GM21529 (cell line): Measurements from ENCODE around the gene RELL2.

Experiments used
- ATAC-seq: cut with Tn5 transposase; IDR thresholded peaks from one replicate; pipeline ENCODE4 v1.9.1; 2021; ENCODE audit not compliant: unreplicated experiment

RELL2 gene

DNA sequence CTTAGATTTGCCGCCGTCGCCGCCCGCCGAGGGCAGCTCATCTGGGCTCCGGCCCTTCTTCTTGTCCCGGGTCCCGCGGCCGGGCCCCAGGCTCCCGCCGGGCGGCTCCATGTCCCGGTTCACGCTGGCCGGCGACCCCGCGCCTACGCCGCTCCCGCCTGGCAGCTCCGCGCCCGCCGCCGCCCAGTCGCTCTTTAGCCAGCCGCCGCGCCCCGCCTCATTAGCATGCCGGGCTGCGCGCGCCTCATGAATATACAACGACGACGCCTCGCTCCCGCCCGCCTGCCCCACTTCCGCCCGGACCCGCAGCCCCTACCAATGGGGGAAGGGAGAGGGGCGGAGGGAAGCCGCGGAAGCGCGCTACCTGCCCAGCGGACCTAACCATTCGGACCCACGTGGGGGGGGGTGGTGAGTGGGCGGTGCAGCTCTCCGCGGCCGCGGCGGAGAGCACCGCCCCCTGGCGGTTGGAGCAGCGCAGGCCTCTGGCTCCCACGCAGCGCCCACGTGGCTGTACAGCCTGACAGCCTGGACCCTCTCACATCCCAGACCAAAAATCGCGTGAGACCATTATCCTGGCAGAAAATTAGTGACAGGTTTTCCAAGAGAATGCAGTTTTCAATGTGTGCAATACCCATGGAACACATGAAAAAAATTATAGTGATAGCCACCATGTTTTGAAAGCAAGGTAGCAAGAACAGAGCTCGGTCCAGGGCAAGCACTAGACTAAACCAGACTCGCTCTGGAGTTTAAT lies 17.8 kb upstream of the RELL2 start, which contains the start of gene DIAPH1:
TSS of gene DIAPH1 (minus strand) at position 197 of the 751 bp plus-strand sequence. CDS start at position 111, 86 bp downstream.
- ATAC-seq = peak; percentile 78

- ATAC-seq = peak; percentile 60
These were observed 13.6 kb upstream of the RELL2 start for GRCh38 chr5:141623186-141623585.

GRCh38 chr5:141623611-141624010 lies 13.2 kb upstream of the RELL2 start:
- no peak for ATAC-seq

DNA sequence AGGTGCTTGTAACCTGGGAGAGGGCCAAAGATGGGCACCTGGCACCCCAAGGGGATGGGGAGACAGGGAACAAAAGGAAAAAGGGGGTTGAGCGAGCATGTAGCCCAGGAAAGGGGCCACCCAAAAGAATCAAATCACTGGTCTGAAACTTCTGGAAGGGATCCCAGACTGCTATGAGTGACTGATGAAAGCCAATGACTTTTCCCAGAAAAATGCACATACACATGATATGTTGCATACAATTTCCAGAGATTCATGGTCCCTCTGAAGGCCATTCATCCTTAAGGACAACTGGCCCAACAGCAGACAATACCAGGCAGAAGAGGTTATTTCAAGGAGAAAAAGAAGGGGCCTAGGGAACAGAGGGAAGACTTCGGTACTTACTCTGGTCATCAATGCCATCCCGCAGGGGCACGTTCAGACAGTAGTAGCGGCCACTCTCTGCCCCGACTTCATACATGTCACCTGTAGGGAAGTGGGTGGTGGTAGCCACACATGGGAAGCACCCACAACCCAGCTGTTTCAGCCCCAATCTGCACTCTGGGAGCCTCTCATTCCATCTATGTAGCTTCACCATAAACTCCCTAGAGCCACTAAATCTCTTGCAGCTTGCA lies 8.5 kb upstream of the RELL2 start:
- ATAC-seq = no peak

DNA sequence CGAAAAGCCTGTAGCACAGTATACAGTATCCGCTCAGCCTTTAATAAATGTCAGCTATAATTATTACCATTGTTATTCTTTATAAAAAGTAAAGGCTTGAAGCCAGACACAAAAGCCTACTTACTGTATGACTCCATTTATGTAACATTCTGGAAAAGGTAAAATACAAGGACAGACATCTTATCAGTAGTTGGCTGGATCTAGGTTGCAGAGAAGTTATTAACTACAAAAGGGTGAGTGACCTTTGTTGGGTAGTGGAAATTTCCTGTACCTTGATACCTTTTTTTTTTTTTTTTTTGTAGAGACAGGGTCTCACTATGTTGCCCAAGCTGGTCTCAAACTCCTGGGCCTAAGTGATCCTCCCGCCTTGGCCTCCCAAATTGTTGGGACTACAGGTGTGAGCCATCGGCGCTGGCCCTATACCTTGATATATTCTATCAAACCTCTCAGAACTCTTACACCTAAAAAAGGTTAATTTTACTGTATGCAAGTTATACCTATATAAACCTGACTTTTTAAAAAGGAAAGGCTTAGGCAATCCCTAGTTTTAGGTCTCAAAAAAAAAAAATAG lies 6.1 kb upstream of the RELL2 start:
- ATAC-seq = no peak

DNA sequence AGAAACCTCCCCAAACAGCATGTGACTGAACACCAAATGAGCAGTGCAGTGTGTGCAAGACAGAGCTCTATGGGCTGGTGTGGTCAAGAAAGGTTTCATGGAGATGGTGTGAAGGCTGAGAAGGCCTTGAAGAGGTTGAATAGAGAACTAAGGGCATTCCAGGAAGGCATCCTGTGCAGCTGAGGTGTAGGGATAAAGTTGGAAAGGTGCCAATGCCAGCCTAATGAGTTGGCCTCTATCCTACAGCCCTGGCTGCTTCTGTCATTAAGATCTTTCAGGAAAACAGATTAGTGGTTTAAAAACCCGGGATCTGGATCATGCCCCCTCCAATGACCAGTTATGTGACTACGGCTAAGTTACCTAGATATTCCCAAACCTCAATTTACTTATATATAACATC lies 4.1 kb upstream of the RELL2 start:
- ATAC-seq = no peak

- ATAC-seq = peak; percentile 66
These were observed 2.8 kb upstream of the RELL2 start for GRCh38 chr5:141633871-141634561.

DNA sequence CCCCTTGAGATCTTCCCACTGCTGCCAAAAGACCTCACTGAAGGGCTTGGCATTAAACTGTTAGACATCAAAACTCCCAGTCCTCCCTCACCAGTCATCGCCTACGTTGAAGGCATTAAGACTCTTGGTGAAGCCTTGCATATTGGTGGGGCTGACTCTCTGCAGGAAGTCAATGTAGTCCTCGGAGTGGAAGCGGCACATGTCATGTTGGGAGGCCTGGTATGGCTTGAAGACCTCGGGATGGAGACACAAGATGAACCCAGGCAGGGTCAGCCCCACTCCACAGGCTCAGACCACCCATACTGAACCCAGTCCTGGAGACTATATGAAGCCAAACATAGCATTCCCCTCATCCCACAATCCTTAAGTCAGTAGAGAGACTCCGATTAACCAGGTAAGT lies 2.1 kb upstream of the RELL2 start:
- no peak for ATAC-seq

GRCh38 chr5:141635646-141636045 lies 1.2 kb upstream of the RELL2 start:
- no peak for ATAC-seq

DNA sequence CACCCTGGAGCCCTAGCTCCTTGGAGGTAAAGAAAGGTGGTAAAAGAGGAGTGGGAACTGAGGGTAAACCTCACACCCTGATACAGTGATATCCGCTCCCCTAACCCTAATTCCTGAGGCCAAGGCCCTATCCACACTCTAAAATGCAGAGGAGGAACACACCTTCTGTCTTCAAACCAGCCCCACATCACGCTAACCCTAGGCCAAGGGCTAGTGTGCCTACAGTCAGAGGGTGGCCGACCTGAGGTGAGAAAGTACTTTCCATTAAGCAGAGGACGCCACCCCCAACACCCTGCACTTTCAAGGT lies 738 bp upstream of the RELL2 start:
- ATAC-seq = no peak

DNA sequence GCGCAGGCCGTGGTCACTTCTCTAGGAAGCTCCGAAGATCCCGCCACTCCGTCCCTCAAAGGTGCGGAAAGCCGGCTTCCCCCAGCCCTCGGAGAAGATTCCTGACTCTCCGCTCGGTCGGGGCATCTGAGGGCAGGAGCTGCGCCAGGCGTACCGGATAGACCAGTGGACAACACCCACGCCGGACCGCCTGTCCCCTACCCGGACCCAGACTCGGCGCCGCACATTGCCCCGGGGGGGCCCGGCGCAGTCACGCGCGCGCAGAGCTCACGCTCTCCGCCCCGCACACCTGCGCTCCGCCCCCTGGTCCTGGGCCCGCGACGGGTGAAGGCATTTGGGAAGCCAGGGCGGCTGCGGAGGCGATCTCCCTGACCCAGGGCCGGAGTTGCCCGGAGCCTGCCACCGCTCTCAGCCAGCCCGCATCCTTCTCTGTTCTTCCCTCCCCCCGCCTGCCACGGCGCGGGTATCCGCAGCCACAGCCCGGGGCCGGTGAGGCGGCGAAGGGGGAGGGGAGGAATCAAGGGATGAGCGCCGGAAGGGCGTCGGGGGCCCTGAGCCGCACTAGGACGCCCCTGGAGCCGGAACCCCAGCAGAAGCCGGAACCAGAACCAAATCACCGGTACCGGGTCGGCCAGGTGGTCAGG lies 448 bp downstream of the RELL2 start:
- peak; percentile 20 for ATAC-seq

DNA sequence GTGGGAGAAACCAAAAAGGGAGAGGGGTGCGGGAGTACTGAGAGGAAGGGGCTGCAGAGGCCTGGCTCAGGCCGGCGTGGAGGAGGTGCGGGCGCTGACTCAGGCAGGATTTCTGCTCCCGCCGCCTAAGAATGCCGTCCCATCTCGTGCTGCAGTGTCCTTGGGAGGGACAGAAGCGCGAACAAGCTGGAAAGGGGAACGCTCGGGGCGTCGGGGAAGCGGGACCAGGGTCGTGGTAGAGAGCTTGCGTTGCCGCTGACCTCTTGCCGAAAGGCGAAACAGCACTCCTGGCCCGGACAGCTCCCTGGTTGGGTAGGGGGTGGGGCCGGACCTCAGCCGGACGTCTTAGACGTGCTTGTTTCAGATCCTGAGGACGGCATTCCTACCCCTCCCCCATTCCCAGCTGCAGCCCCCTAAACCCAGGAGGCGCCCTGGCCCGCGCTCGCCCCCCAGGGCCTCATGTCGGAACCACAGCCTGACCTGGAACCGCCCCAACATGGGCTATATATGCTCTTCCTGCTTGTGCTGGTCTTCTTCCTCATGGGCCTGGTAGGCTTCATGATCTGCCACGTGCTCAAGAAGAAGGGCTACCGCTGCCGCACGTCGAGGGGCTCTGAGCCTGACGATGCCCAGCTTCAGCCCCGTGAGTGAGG lies 1.1 kb downstream of the RELL2 start:
- peak; percentile 34 for ATAC-seq

DNA sequence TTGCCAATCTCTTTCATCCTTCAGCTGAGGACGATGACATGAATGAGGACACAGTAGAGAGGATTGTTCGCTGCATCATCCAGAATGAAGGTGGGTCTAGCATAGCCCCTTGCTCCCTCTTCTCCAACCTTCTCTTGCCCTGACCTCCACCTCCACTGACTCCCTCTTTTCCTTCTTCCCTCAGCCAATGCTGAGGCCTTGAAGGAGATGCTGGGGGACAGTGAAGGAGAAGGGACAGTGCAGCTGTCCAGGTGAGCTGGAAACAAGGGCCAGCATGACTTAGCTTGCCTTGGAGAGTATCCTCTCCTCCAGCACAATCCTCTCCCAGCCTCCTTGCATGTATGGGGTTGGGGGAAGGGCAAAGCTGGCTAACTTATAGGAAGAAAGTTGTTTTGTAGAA lies 2.0 kb downstream of the RELL2 start:
- ATAC-seq = no peak

DNA sequence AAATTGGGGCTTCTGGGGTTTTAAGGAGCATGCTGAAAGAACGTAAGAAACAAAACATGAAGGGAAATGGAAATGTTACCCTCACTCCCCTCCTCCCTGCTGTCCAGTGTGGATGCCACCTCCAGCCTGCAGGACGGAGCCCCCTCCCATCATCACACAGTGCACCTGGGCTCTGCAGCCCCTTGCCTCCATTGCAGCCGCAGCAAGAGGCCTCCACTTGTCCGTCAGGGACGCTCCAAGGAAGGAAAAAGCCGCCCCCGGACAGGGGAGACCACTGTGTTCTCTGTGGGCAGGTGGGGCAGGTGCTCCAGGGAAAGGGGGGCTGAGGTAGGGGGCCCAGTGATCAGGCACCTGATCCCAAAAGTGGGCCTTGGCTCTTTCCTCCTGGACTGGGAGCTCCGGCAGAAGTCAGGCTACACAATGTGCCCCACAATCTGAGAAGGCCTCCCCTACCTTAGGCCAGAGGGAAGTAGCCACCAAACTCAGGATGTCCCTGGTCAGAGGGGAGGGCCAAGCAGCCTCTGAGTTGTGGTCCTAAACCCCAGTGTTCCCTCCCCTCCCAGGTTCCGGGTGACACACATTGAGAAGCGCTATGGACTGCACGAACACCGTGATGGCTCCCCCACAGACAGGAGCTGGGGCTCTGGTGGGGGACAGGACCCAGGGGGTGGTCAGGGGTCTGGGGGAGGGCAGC lies 2.7 kb downstream of the RELL2 start:
- no peak for ATAC-seq

GRCh38 chr5:141640051-141640415 lies 3.2 kb downstream of the RELL2 start:
- ATAC-seq = no peak

DNA sequence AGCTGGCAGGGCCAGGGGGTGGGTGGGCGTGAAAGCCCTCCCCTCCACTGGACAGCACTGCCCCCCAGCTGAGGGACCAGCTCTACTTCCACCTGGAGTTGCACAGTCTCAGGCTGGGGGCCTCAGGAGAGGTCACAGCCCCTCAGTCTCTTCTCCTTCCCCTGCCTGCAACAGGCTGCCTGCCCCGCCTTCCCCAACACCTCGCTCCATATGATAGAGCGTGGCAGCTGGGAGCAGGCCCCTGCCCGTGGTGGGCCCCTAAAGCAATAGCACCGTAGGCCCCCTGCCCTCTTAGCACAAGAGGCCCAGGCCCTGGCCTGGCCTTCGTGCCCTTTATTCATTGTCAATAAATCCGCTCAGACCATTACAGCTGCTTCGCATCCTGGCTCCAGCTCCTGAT lies 3.9 kb downstream of the RELL2 start:
- no peak for ATAC-seq

DNA sequence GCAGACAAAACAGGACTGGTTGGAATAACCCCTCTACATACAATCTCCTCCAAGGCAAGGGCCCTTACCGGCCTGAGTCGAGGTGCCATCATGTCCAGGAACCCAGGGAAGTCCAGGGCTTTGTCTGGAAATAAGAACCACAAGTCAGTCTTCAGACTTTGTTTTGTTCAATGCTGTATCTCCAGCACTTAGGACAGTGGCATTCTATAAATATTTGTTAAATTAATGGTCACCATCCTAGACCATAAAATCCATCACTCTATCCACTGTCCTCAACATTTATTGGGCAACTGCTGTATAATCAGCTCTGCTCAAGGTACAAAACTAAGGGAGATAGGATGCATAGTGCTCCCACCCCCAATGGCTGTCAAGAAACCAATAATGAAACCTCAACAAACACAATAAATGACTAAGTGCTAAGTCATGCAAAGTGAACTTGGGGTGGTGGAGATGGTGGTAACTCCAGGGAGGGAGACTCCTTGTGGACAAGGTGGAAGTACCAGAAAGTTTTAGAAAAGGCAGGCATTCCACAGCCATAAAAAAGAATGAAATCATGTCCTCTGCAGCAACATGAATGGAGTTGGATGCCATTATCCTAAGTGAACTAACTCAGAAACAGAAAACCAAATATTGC lies 5.0 kb downstream of the RELL2 start:
- peak; percentile 53 for ATAC-seq

GRCh38 chr5:141646026-141646425 lies 9.2 kb downstream of the RELL2 start:
- ATAC-seq = no peak

- no peak for ATAC-seq
These were observed 10.4 kb downstream of the RELL2 start for GRCh38 chr5:141647242-141647641.

DNA sequence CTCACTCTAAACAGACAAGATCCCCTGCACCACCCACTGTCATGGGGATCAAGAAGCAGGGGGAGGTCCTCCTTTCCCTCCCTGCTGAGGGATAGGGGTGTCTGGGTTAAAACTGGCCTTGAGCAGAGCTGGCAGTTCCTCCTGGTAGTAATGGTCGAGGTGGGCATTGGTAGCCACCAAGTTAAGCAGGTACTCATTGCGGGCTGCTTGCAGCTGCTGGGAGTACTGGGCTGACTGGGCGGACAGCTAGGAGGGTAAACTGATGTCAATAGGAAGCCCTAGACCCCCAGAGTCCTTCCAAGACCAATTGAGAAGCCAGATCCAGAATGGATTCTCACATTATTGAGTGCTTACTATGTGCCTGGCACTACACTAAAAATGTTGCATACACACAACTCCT lies 11.1 kb downstream of the RELL2 start:
- no peak for ATAC-seq
